IMR-90 (cell line): ENCODE results near the gene MYCBP. TPM values are rescaled to one million over a fixed set of nuclear protein-coding genes. Genes with fewer than 3 reads are reported as not detected.

Experiments
- ATAC-seq: fragments of 200-7000 bp; cut with Tn5 transposase; 2 replicates; pipeline ENCODE4 v1.9.1; 2020; ENCODE audit warnings: low read depth, mild to moderate bottlenecking, moderate library complexity
- BruUV-seq: library from RNA; stranded (reverse); fragments of 400-500 nt; replicated peaks from 2 replicates; lab custom pipeline; 2021; lab: Mats Ljungman, UMichigan
- CTCF ChIA-PET: fragments of 300-600 bp; formaldehyde crosslinking; extraction: SDS; loops from one replicate; lab custom pipeline; 2021; ENCODE audit warnings: antibody characterized with exemption; lab: Yijun Ruan, JAX
- POLR2A ChIA-PET: fragments of 300-600 bp; sonication (Branson Sonifier 250); formaldehyde crosslinking; loops from one replicate; lab custom pipeline; 2022; ENCODE audit warnings: antibody characterized with exemption; ENCODE audit not compliant: unreplicated experiment; lab: Charles Lee
- DNase-seq: peaks from one replicate; pipeline ENCODE4 v3.0.0; 2013
- H2AFZ ChIP-seq: replicated peaks from 2 replicates; pipeline ENCODE3; 2013; ENCODE audit warnings: low read length, mild to moderate bottlenecking; ENCODE audit not compliant: poor library complexity
- H2AK5ac ChIP-seq: 2 replicates; pipeline ENCODE4 v1.6.1; 2013; ENCODE audit warnings: low read depth, low read length, inconsistent platforms
- H2AK9ac ChIP-seq: replicated peaks from 2 replicates; pipeline ENCODE3; 2013; ENCODE audit warnings: mild to moderate bottlenecking, low read depth, low read length, moderate library complexity; ENCODE audit not compliant: poor library complexity
- H2BK120ac ChIP-seq: 2 replicates; pipeline ENCODE4 v1.6.1; 2013; ENCODE audit warnings: low read depth, low read length, inconsistent platforms
- H2BK15ac ChIP-seq: 3 replicates; pipeline ENCODE4 v1.6.1; 2013; ENCODE audit warnings: low read depth, low read length, inconsistent platforms
- H2BK20ac ChIP-seq: 2 replicates; pipeline ENCODE4 v1.6.1; 2013; ENCODE audit warnings: low read depth, mild to moderate bottlenecking, inconsistent platforms, low read length, moderate library complexity
- H2BK5ac ChIP-seq: 2 replicates; pipeline ENCODE4 v1.6.1; 2013; ENCODE audit warnings: mild to moderate bottlenecking, low read depth, low read length, inconsistent platforms; ENCODE audit not compliant: poor library complexity, severe bottlenecking
- H3K14ac ChIP-seq: replicated peaks from 2 replicates; pipeline ENCODE4 v1.6.1; 2013; ENCODE audit warnings: low read depth, low read length, inconsistent platforms
- H3K18ac ChIP-seq: 2 replicates; pipeline ENCODE4 v1.6.1; 2013; ENCODE audit warnings: low read depth, low read length, control low read depth
- H3K23ac ChIP-seq: 2 replicates; pipeline ENCODE4 v1.6.1; 2013; ENCODE audit warnings: low read depth, low read length, inconsistent platforms
- H3K27ac ChIP-seq: 2 replicates; pipeline ENCODE4 v1.5.1; 2013; ENCODE audit warnings: mild to moderate bottlenecking, control low read depth, low read length; ENCODE audit not compliant: insufficient read depth
- H3K27me3 ChIP-seq: 2 replicates; pipeline ENCODE4 v1.6.1; 2013; ENCODE audit warnings: low read length; ENCODE audit not compliant: control insufficient read depth, insufficient read depth
- H3K36me3 ChIP-seq: 2 replicates; pipeline ENCODE4 v1.6.1; 2013; ENCODE audit warnings: low read length, mixed read lengths; ENCODE audit not compliant: control insufficient read depth, insufficient read depth
- H3K4ac ChIP-seq: 2 replicates; pipeline ENCODE4 v1.6.1; 2013; ENCODE audit warnings: low read depth, low read length, inconsistent platforms
- H3K4me1 ChIP-seq: 2 replicates; pipeline ENCODE4 v1.6.1; 2013; ENCODE audit warnings: low read length, mixed read lengths; ENCODE audit not compliant: control insufficient read depth, insufficient read depth
- H3K4me2 ChIP-seq: 2 replicates; pipeline ENCODE4 v1.6.1; 2013; ENCODE audit warnings: low read depth, mild to moderate bottlenecking, control low read depth, low read length, moderate library complexity
- H3K4me3 ChIP-seq: 2 replicates; pipeline ENCODE4 v1.5.1; 2013; ENCODE audit warnings: low read depth, mild to moderate bottlenecking, control low read depth, low read length, moderate library complexity; ENCODE audit not compliant: insufficient read depth
- H3K56ac ChIP-seq: 2 replicates; pipeline ENCODE4 v1.6.1; 2013; ENCODE audit warnings: low read length, inconsistent platforms; ENCODE audit not compliant: insufficient read depth; ENCODE audit errors: extremely low read depth
- H3K79me1 ChIP-seq, 2 experiments: 2 replicates each; pipeline ENCODE4 v1.6.1; 2013; ENCODE audit warnings: low read length in 2 of 2, inconsistent platforms in 1 of 2, low read depth in 1 of 2
- H3K9ac ChIP-seq: 2 replicates; pipeline ENCODE4 v1.6.1; 2013; ENCODE audit warnings: low read depth, low read length, control low read depth
- H3K9me1 ChIP-seq: 2 replicates; pipeline ENCODE4 v1.6.1; 2013; ENCODE audit warnings: low read length, inconsistent platforms; ENCODE audit not compliant: insufficient read depth
- H3K9me3 ChIP-seq: 2 replicates; pipeline ENCODE4 v1.6.1; 2013; ENCODE audit warnings: low read length; ENCODE audit not compliant: control insufficient read depth, insufficient read depth
- H4K20me1 ChIP-seq: 2 replicates; pipeline ENCODE4 v1.6.1; 2013; ENCODE audit warnings: low read length, inconsistent platforms; ENCODE audit not compliant: insufficient read depth
- H4K5ac ChIP-seq: 2 replicates; pipeline ENCODE4 v1.6.1; 2013; ENCODE audit warnings: mild to moderate bottlenecking, low read depth, low read length, control low read depth
- H4K8ac ChIP-seq, 2 experiments: 2 replicates each; pipeline ENCODE4 v1.6.1; 2013; ENCODE audit warnings: low read depth in 2 of 2, low read length in 2 of 2, control low read depth in 1 of 2, inconsistent platforms in 1 of 2
- H4K91ac ChIP-seq: 2 replicates; pipeline ENCODE4 v1.6.1; 2013; ENCODE audit warnings: low read depth, low read length, inconsistent platforms; ENCODE audit not compliant: insufficient read depth
- BHLHE40 ChIP-seq: fragments of 150-350 bp; IDR thresholded peaks from 2 replicates; pipeline ENCODE4 v1.6.1; 2016; ENCODE audit warnings: mild to moderate bottlenecking, low read depth, low read length
- CEBPB ChIP-seq: IDR thresholded peaks from 2 replicates; pipeline ENCODE4 v1.6.1; 2012; ENCODE audit warnings: low read depth, low read length, improper control_type of control experiment
- CHD1 ChIP-seq: IDR thresholded peaks from 2 replicates; pipeline ENCODE4 v1.6.1; 2012; ENCODE audit warnings: low read depth, low read length, improper control_type of control experiment
- FOS ChIP-seq: fragments of 150-350 bp; IDR thresholded peaks from 2 replicates; pipeline ENCODE4 v1.6.1; 2016; ENCODE audit warnings: low read depth, low read length
- MAFK ChIP-seq: IDR thresholded peaks from 2 replicates; pipeline ENCODE4 v1.6.1; 2012; ENCODE audit warnings: low read depth, low read length, improper control_type of control experiment
- MAZ ChIP-seq: IDR thresholded peaks from 2 replicates; pipeline ENCODE4 v1.6.1; 2012; ENCODE audit warnings: low read depth, mild to moderate bottlenecking, low read length, improper control_type of control experiment, moderate library complexity, borderline replicate concordance
- MXI1 ChIP-seq: IDR thresholded peaks from 2 replicates; pipeline ENCODE4 v1.6.1; 2012; ENCODE audit warnings: low read depth, mild to moderate bottlenecking, low read length, moderate library complexity, borderline replicate concordance
- NFE2L2 ChIP-seq: fragments of 150-350 bp; IDR thresholded peaks from 2 replicates; pipeline ENCODE4 v1.6.1; 2016; ENCODE audit warnings: low read depth, mild to moderate bottlenecking, low read length
- POLR2A ChIP-seq: IDR thresholded peaks from 2 replicates; pipeline ENCODE4 v1.6.1; 2012; ENCODE audit warnings: mild to moderate bottlenecking, low read depth, low read length
- RAD21 ChIP-seq: IDR thresholded peaks from 2 replicates; pipeline ENCODE4 v1.6.1; 2012; ENCODE audit warnings: low read length, improper control_type of control experiment
- RCOR1 ChIP-seq: IDR thresholded peaks from 2 replicates; pipeline ENCODE4 v1.6.1; 2012; ENCODE audit warnings: mild to moderate bottlenecking, low read length, improper control_type of control experiment; ENCODE audit not compliant: insufficient replicate concordance
- RFX5 ChIP-seq: IDR thresholded peaks from 2 replicates; pipeline ENCODE4 v1.8.0; 2012; ENCODE audit warnings: low read depth, mild to moderate bottlenecking, low read length, moderate library complexity
- SMC3 ChIP-seq: fragments of 150-350 bp; IDR thresholded peaks from 2 replicates; pipeline ENCODE4 v1.6.1; 2016; ENCODE audit warnings: low read depth, mild to moderate bottlenecking, antibody characterized with exemption, low read length, moderate library complexity
- WGBS, 2 experiments: methylation state at CpG; one replicate each; pipeline versions ENCODE4 v1.1.5 to v1.1.7; 2013; ENCODE audit warnings: missing lambda C conversion rate in 2 of 2; ENCODE audit not compliant: insufficient read length in 1 of 2; ENCODE audit errors: extremely low coverage in 2 of 2; 5-methylcytosine and 5-hydroxymethylcytosine counted together
- dilution Hi-C: fragments of 300-500 bp; cut with HindIII; formaldehyde crosslinking; loops from one replicate; pipeline ENCODE4 v1.14.3; 2018; ENCODE audit warnings: low sequenced_read_pairs; ENCODE audit not compliant: unreplicated experiment
- in situ Hi-C: fragments of 300-500 bp; cut with MboI; formaldehyde crosslinking; loops from 3 replicates; pipeline ENCODE4 v1.14.3; 2019; ENCODE audit warnings: low sequenced_read_pairs, inconsistent platforms, mixed read lengths
- intact Hi-C: fragments of 100-400 bp; cut with micrococcal nuclease; formaldehyde crosslinking; loops from 2 replicates; pipeline ENCODE4 v1.10.0; 2022
- polyA plus RNA-seq, 3 experiments: library from polyadenylated mRNA; depleted of rRNA; stranded (reverse); fragments of >200 nt; gene quantifications; 2 replicates each; pipeline ENCODE4 v1.2.3, GENCODE V29; 2012; ENCODE audit warnings: low replicate concordance in 1 of 3
- total RNA-seq: library from RNA; depleted of rRNA; stranded (reverse); fragments of >200 nt; gene quantifications from 2 replicates; pipeline ENCODE4 v1.2.3, GENCODE V29; 2012
- TF ChIP-seq, protein P1 (sequence below): fragments of 150-350 bp; IDR thresholded peaks from 2 replicates; pipeline ENCODE4 v1.6.1; 2016; ENCODE audit warnings: low read depth, mild to moderate bottlenecking, low read length, moderate library complexity, borderline replicate concordance
- TF ChIP-seq, protein P2 (sequence below): conservative IDR thresholded peaks from 2 replicates; pipeline ENCODE4 v1.5.1; 2012; ENCODE audit warnings: mild to moderate bottlenecking, low read depth, low read length, improper control_type of control experiment
- TF ChIP-seq, protein P3 (sequence below): fragments of 150-350 bp; IDR thresholded peaks from 2 replicates; pipeline ENCODE4 v1.6.1; 2017; ENCODE audit warnings: mild to moderate bottlenecking, antibody characterized with exemption, low read length, low read depth

MYCBP gene
- total and polyA plus RNA-seq, 2 of the 4 experiments (the other 2 are of a cell fraction), result 9.9 to 11.9 TPM

DNA sequence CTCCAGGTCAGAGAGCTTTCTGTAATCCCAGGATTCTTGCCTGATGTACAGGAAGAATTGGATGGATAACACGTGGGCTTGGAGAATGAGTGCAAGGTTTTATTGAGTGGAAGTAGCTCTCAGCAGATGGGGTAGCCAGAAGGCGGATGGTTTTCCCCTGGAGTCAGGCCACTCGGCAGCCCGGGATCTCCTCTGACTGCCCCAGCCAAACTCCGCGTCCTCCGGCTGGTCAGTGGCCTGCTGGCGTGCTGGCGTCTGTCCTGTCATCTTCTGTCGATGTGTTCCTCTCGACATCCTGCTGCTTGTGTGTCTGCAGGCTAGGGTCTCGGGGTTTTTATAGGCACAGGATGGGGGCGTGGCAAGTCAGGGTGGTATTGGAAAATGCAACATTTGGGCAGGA, 35.7 kb upstream of the MYCBP start:
- dilution Hi-C loops, result no loop called here

More for the DNA sequence above, 35.7 kb upstream of the MYCBP start:
- Histone ChIP-seq H4K8ac (no peak overlapping the region), H3K4me2 (no peak overlapping the region), H2BK5ac (no peak overlapping the region), H3K9ac (no peak overlapping the region), H3K14ac (no peak overlapping the region), H4K5ac (no peak overlapping the region), H2BK15ac (no peak overlapping the region), H3K36me3 (no peaks in the 10 kb centered on the region), H2AK9ac (no peak overlapping the region), H3K27me3 (no peaks in the 10 kb centered on the region), H4K20me1 (no peaks in the 10 kb centered on the region), H3K18ac (no peak overlapping the region), H3K9me3 (no peaks in the 10 kb centered on the region), H2BK20ac (no peak overlapping the region), H3K23ac (no peak overlapping the region), H2BK120ac (no peak overlapping the region), H3K79me1 (no peaks in the 10 kb centered on the region), H3K4me3 (no peak overlapping the region), H3K4ac (no peak overlapping the region), H4K91ac (no peak overlapping the region), H3K27ac (no peak overlapping the region), H3K9me1 (no peaks in the 10 kb centered on the region), H2AK5ac (no peak overlapping the region), H3K56ac (no peak overlapping the region), H2AFZ (peak overlapping the region; percentile 43), H3K4me1 (no peaks in the 10 kb centered on the region)
- ATAC-seq (no peak), DNase-seq (no peak)
- TF ChIP-seq FOS (no peak), SMC3 (no peak), CHD1 (no peak), CEBPB (no peak), MXI1 (no peak), MAFK (no peak), BHLHE40 (no peak), RAD21 (no peak), MAZ (no peak), NFE2L2 (no peak), RFX5 (no peak), POLR2A (no peak), RCOR1 (no peak)
- TF ChIP-seq, protein P1, sequence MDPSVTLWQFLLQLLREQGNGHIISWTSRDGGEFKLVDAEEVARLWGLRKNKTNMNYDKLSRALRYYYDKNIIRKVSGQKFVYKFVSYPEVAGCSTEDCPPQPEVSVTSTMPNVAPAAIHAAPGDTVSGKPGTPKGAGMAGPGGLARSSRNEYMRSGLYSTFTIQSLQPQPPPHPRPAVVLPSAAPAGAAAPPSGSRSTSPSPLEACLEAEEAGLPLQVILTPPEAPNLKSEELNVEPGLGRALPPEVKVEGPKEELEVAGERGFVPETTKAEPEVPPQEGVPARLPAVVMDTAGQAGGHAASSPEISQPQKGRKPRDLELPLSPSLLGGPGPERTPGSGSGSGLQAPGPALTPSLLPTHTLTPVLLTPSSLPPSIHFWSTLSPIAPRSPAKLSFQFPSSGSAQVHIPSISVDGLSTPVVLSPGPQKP, result no peak
- TF ChIP-seq, protein P2, sequence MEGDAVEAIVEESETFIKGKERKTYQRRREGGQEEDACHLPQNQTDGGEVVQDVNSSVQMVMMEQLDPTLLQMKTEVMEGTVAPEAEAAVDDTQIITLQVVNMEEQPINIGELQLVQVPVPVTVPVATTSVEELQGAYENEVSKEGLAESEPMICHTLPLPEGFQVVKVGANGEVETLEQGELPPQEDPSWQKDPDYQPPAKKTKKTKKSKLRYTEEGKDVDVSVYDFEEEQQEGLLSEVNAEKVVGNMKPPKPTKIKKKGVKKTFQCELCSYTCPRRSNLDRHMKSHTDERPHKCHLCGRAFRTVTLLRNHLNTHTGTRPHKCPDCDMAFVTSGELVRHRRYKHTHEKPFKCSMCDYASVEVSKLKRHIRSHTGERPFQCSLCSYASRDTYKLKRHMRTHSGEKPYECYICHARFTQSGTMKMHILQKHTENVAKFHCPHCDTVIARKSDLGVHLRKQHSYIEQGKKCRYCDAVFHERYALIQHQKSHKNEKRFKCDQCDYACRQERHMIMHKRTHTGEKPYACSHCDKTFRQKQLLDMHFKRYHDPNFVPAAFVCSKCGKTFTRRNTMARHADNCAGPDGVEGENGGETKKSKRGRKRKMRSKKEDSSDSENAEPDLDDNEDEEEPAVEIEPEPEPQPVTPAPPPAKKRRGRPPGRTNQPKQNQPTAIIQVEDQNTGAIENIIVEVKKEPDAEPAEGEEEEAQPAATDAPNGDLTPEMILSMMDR, result no peak
- TF ChIP-seq, protein P3, sequence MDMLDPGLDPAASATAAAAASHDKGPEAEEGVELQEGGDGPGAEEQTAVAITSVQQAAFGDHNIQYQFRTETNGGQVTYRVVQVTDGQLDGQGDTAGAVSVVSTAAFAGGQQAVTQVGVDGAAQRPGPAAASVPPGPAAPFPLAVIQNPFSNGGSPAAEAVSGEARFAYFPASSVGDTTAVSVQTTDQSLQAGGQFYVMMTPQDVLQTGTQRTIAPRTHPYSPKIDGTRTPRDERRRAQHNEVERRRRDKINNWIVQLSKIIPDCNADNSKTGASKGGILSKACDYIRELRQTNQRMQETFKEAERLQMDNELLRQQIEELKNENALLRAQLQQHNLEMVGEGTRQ, result no peak
- 67% methylated on average over 1 of the region's 13 CpGs; no CpG with 5 or more reads in 1 of the 2 experiments for WGBS, 2 experiments
- in situ Hi-C loops (no loop called here), intact Hi-C loops (no loop called here)
- CTCF ChIA-PET, result no interaction called here
- POLR2A ChIA-PET, result no interaction called here
- BruUV-seq, result no TSS peak
